IMR-90 (cell line): ENCODE measurements around the gene GOLGA6L2. TPM values are rescaled to one million over a fixed set of nuclear protein-coding genes. Genes with fewer than 3 reads are reported as not detected.
"Not testable (repeated sequence)": the region's sequence is repeated elsewhere in the genome, so short reads cannot be mapped to it uniquely, and the experiment has no call there.

Experiments
- ATAC-seq: fragments of 200-7000 bp; cut with Tn5 transposase; 2 replicates; pipeline ENCODE4 v1.9.1; 2020; ENCODE audit warnings: low read depth, mild to moderate bottlenecking, moderate library complexity
- BruUV-seq: library from RNA; stranded (reverse); fragments of 400-500 nt; replicated peaks from 2 replicates; lab custom pipeline; 2021; lab: Mats Ljungman, UMichigan
- CTCF ChIA-PET: fragments of 300-600 bp; formaldehyde crosslinking; extraction: SDS; loops from one replicate; lab custom pipeline; 2021; ENCODE audit warnings: antibody characterized with exemption; lab: Yijun Ruan, JAX
- POLR2A ChIA-PET: fragments of 300-600 bp; sonication (Branson Sonifier 250); formaldehyde crosslinking; loops from one replicate; lab custom pipeline; 2022; ENCODE audit warnings: antibody characterized with exemption; ENCODE audit not compliant: unreplicated experiment; lab: Charles Lee
- DNase-seq: peaks from one replicate; pipeline ENCODE4 v3.0.0; 2013
- H2AFZ ChIP-seq: replicated peaks from 2 replicates; pipeline ENCODE3; 2013; ENCODE audit warnings: low read length, mild to moderate bottlenecking; ENCODE audit not compliant: poor library complexity
- H2AK5ac ChIP-seq: 2 replicates; pipeline ENCODE4 v1.6.1; 2013; ENCODE audit warnings: low read depth, low read length, inconsistent platforms
- H2AK9ac ChIP-seq: replicated peaks from 2 replicates; pipeline ENCODE3; 2013; ENCODE audit warnings: mild to moderate bottlenecking, low read depth, low read length, moderate library complexity; ENCODE audit not compliant: poor library complexity
- H2BK120ac ChIP-seq: 2 replicates; pipeline ENCODE4 v1.6.1; 2013; ENCODE audit warnings: low read depth, low read length, inconsistent platforms
- H2BK15ac ChIP-seq: 3 replicates; pipeline ENCODE4 v1.6.1; 2013; ENCODE audit warnings: low read depth, low read length, inconsistent platforms
- H2BK20ac ChIP-seq: 2 replicates; pipeline ENCODE4 v1.6.1; 2013; ENCODE audit warnings: low read depth, mild to moderate bottlenecking, inconsistent platforms, low read length, moderate library complexity
- H2BK5ac ChIP-seq: 2 replicates; pipeline ENCODE4 v1.6.1; 2013; ENCODE audit warnings: mild to moderate bottlenecking, low read depth, low read length, inconsistent platforms; ENCODE audit not compliant: poor library complexity, severe bottlenecking
- H3K14ac ChIP-seq: replicated peaks from 2 replicates; pipeline ENCODE4 v1.6.1; 2013; ENCODE audit warnings: low read depth, low read length, inconsistent platforms
- H3K18ac ChIP-seq: 2 replicates; pipeline ENCODE4 v1.6.1; 2013; ENCODE audit warnings: low read depth, low read length, control low read depth
- H3K23ac ChIP-seq: 2 replicates; pipeline ENCODE4 v1.6.1; 2013; ENCODE audit warnings: low read depth, low read length, inconsistent platforms
- H3K27ac ChIP-seq: 2 replicates; pipeline ENCODE4 v1.5.1; 2013; ENCODE audit warnings: mild to moderate bottlenecking, control low read depth, low read length; ENCODE audit not compliant: insufficient read depth
- H3K27me3 ChIP-seq: 2 replicates; pipeline ENCODE4 v1.6.1; 2013; ENCODE audit warnings: low read length; ENCODE audit not compliant: control insufficient read depth, insufficient read depth
- H3K36me3 ChIP-seq: 2 replicates; pipeline ENCODE4 v1.6.1; 2013; ENCODE audit warnings: low read length, mixed read lengths; ENCODE audit not compliant: control insufficient read depth, insufficient read depth
- H3K4ac ChIP-seq: 2 replicates; pipeline ENCODE4 v1.6.1; 2013; ENCODE audit warnings: low read depth, low read length, inconsistent platforms
- H3K4me1 ChIP-seq: 2 replicates; pipeline ENCODE4 v1.6.1; 2013; ENCODE audit warnings: low read length, mixed read lengths; ENCODE audit not compliant: control insufficient read depth, insufficient read depth
- H3K4me2 ChIP-seq: 2 replicates; pipeline ENCODE4 v1.6.1; 2013; ENCODE audit warnings: low read depth, mild to moderate bottlenecking, control low read depth, low read length, moderate library complexity
- H3K4me3 ChIP-seq: 2 replicates; pipeline ENCODE4 v1.5.1; 2013; ENCODE audit warnings: low read depth, mild to moderate bottlenecking, control low read depth, low read length, moderate library complexity; ENCODE audit not compliant: insufficient read depth
- H3K56ac ChIP-seq: 2 replicates; pipeline ENCODE4 v1.6.1; 2013; ENCODE audit warnings: low read length, inconsistent platforms; ENCODE audit not compliant: insufficient read depth; ENCODE audit errors: extremely low read depth
- H3K79me1 ChIP-seq, 2 experiments: 2 replicates each; pipeline ENCODE4 v1.6.1; 2013; ENCODE audit warnings: low read length in 2 of 2, inconsistent platforms in 1 of 2, low read depth in 1 of 2
- H3K9ac ChIP-seq: 2 replicates; pipeline ENCODE4 v1.6.1; 2013; ENCODE audit warnings: low read depth, low read length, control low read depth
- H3K9me1 ChIP-seq: 2 replicates; pipeline ENCODE4 v1.6.1; 2013; ENCODE audit warnings: low read length, inconsistent platforms; ENCODE audit not compliant: insufficient read depth
- H3K9me3 ChIP-seq: 2 replicates; pipeline ENCODE4 v1.6.1; 2013; ENCODE audit warnings: low read length; ENCODE audit not compliant: control insufficient read depth, insufficient read depth
- H4K20me1 ChIP-seq: 2 replicates; pipeline ENCODE4 v1.6.1; 2013; ENCODE audit warnings: low read length, inconsistent platforms; ENCODE audit not compliant: insufficient read depth
- H4K5ac ChIP-seq: 2 replicates; pipeline ENCODE4 v1.6.1; 2013; ENCODE audit warnings: mild to moderate bottlenecking, low read depth, low read length, control low read depth
- H4K8ac ChIP-seq, 2 experiments: 2 replicates each; pipeline ENCODE4 v1.6.1; 2013; ENCODE audit warnings: low read depth in 2 of 2, low read length in 2 of 2, control low read depth in 1 of 2, inconsistent platforms in 1 of 2
- H4K91ac ChIP-seq: 2 replicates; pipeline ENCODE4 v1.6.1; 2013; ENCODE audit warnings: low read depth, low read length, inconsistent platforms; ENCODE audit not compliant: insufficient read depth
- WGBS, 2 experiments: methylation state at CpG; one replicate each; pipeline versions ENCODE4 v1.1.5 to v1.1.7; 2013; ENCODE audit warnings: missing lambda C conversion rate in 2 of 2; ENCODE audit not compliant: insufficient read length in 1 of 2; ENCODE audit errors: extremely low coverage in 2 of 2; 5-methylcytosine and 5-hydroxymethylcytosine counted together
- dilution Hi-C: fragments of 300-500 bp; cut with HindIII; formaldehyde crosslinking; loops from one replicate; pipeline ENCODE4 v1.14.3; 2018; ENCODE audit warnings: low sequenced_read_pairs; ENCODE audit not compliant: unreplicated experiment
- in situ Hi-C: fragments of 300-500 bp; cut with MboI; formaldehyde crosslinking; loops from 3 replicates; pipeline ENCODE4 v1.14.3; 2019; ENCODE audit warnings: low sequenced_read_pairs, inconsistent platforms, mixed read lengths
- intact Hi-C: fragments of 100-400 bp; cut with micrococcal nuclease; formaldehyde crosslinking; loops from 2 replicates; pipeline ENCODE4 v1.10.0; 2022
- polyA plus RNA-seq, 3 experiments: library from polyadenylated mRNA; depleted of rRNA; stranded (reverse); fragments of >200 nt; gene quantifications; 2 replicates each; pipeline ENCODE4 v1.2.3, GENCODE V29; 2012; ENCODE audit warnings: low replicate concordance in 1 of 3
- total RNA-seq: library from RNA; depleted of rRNA; stranded (reverse); fragments of >200 nt; gene quantifications from 2 replicates; pipeline ENCODE4 v1.2.3, GENCODE V29; 2012

GOLGA6L2 gene
- total and polyA plus RNA-seq, 2 of the 4 experiments (the other 2 are of a cell fraction) = not detected

- BruUV-seq, H3K56ac ChIP-seq, dilution Hi-C loops: not testable (repeated sequence)
These were observed 34.0 kb downstream of the GOLGA6L2 start for GRCh38 chr15:23412881-23413600.

More at GRCh38 chr15:23412881-23413600, 34.0 kb downstream of the GOLGA6L2 start:
- H4K91ac ChIP-seq, H3K18ac ChIP-seq, H2AK9ac ChIP-seq, ATAC-seq, H2BK15ac ChIP-seq, H3K9ac ChIP-seq, H2BK5ac ChIP-seq, H3K4me3 ChIP-seq, H3K79me1 ChIP-seq, H4K5ac ChIP-seq, H2BK120ac ChIP-seq, H3K27me3 ChIP-seq, H3K14ac ChIP-seq, H3K36me3 ChIP-seq, H2BK20ac ChIP-seq, H3K9me1 ChIP-seq, H3K4me1 ChIP-seq, in situ Hi-C loops, DNase-seq, H4K20me1 ChIP-seq, H3K4ac ChIP-seq, intact Hi-C loops, H2AK5ac ChIP-seq, H4K8ac ChIP-seq, H3K4me2 ChIP-seq, POLR2A ChIA-PET, CTCF ChIA-PET, H3K27ac ChIP-seq, H2AFZ ChIP-seq, H3K23ac ChIP-seq: not testable (repeated sequence)
- no CpG with 5 or more reads among the region's 5 CpGs for WGBS, 2 experiments
- H3K9me3 ChIP-seq = peaks cover 17% of the 10 kb centered on the region; the same call in 1 of the 2 replicates
